Hematopoietic multipotent progenitor cell treated with erythropoietin and hydrocortisone succinate and interleukin-3 and kit ligand, for 17 days (in vitro differentiated cells): ENCODE results near the gene TMEM165.

ENCODE experiments used
- DNase-seq: peaks from one replicate; pipeline ENCODE4 v3.0.0-alpha.2; 2015; ENCODE audit warnings: low spot score

The TMEM165 gene

DNA sequence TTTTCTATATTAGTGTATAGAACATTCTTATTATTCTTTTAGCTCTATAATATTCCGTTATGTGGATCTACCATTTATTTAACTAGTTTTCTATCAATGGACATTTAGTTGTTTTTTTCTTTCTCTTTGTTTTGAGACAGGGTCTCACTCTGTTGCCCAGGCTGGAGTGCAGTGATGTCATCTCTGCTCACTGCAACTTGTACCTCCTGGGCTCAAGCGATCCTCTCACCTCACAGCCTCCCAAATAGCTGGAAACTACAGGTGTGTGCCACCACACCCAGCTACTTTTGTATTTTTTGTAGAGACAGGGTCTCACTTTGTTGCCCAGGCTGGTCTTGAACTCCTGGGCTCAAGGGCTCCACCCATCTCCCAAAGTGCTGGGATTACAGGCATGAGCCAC is 10.8 kb downstream of the TMEM165 start:
- DNase-seq = no peak

DNA sequence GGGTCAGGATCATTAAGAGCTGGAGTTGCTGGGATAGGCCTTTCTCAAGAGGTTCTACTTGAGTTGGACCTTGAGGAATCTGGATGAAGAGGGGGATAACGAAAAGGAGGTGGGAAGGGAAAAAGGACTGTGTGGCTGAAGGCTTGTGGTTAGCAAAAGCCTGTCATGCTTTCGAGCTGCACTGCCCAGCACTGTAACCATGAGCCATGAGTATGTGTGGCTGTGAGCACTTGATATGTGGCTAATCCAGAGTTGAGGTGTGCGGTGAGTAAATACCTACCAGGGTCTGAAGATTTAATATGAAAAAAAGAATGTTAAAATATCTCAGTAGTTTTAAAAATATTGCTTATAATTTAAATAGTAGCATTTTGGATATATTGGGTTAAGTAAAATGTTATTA is 11.4 kb downstream of the TMEM165 start:
- no peak for DNase-seq

DNA sequence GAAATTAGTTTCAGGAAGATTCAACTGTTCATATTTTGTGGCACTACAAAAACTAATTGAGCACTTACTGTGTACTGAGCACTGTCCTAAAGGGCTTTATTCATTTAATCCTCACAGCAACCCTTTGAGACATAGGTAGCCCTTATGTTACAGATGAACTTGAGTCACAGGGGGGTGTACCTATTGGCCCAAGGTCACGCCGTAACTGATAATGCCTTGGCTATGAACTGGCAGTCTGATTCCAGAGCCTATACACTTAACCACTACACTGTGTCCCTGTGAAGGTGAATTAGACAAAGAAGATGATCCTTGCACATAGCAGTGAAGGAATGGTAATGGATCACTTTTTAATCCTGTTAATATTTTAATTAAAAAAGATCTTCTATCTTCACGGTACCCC is 12.0 kb downstream of the TMEM165 start:
- no peak for DNase-seq

DNA sequence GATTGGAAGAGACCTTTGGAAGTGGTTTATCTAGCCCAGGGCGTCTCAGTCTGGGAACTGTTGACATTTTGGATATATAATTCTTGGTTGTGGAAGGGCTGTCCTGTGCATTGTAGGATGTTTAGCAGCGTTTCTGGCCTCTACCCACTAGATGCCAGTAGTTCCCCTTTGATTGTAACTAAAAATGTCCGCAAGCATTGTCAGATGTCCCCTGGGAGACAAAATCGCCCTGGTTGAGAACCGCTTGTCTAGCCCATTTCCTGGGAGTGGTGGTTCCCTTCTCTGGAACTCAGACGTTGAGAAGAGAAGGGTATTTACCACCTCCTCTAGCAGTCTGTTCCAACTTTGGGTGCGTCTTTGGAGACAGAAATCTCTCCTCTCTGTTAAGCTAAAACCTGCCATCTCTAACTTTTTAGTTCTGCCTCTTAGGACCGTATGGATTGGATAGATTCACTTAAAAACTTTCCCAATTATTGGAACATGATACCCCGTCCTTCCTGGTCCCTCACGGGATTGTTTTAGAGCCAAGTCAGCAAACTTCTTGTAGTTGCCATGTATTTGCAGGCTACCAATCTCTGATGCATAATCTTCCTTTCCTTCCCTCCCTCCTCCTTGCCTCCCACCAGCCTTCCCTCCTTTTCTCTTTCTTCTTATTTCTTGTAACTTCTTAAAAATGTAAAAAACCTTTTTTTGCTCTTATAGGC is 13.9 kb downstream of the TMEM165 start:
- no peak for DNase-seq

DNA sequence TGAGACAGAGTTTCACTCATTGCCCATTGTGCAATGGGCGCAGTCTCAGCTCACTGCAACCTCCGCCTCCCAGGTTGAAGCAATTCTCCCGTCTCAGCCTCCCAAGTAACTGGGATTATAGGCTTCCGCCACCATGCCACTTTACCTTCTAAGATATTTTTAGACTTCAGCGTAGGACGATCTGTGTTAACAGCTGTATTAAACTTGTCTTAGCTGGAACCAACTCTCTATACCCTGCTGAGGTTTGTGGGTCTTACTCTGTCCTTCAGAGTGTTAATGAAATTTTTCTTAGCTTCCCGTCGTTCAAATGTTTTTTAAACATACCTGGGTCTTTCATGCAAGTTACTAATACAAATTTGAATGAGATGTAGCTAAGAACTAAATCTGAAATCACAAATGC is 14.7 kb downstream of the TMEM165 start:
- DNase-seq = no peak

DNA sequence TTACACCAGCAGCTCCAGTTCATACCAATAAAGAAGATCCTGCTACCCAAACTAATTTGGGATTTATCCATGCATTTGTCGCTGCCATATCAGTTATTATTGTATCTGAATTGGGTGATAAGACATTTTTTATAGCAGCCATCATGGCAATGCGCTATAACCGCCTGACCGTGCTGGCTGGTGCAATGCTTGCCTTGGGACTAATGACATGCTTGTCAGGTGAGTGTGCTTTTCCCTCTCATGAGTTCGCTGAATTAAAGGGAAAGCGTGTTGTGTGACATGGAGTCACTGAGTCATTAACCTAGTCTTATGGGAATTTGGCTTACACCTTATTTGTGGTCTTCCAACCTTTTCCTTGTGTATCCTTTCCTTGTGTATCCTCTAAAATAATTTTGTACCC is 15.9 kb downstream of the TMEM165 start:
- no peak for DNase-seq

DNA sequence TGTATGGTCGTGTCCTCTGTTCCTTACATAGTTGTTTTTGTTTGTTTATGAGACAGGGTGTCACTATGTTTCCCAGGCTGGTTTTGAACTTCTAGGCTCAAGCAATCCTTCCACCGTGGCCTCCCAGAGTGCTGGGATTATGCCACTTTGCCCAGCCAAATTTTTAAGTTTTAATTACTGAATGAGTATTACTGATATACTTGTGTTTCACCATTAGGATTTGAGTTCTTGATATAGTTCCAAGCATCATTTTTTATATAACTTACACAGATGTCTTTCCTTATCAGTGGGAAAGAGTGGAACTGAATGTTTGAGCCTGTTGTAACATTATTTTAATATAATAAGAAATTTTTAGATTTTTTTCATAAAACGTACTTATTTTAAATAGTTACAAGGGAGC is 20.4 kb downstream of the TMEM165 start:
- no peak for DNase-seq

DNA sequence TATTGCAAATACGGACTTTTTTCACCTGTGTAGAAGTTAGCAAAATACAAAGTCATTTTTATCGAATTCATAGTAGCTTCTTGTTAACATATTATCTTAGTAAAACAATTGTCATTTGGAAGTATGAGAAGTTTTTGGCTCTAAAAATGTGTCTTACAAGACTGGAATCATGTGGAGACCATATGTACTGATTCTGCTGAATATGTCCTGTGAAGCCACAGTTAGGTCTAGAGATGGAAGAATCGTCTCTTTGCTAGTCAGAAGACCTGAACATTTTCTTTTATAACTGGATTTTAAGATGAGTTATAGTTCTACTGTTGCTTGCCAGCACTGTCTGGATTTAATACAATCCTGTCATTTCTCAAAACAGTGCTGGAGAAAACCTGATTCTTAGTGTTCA is 29.0 kb downstream of the TMEM165 start:
- DNase-seq = no peak

DNA sequence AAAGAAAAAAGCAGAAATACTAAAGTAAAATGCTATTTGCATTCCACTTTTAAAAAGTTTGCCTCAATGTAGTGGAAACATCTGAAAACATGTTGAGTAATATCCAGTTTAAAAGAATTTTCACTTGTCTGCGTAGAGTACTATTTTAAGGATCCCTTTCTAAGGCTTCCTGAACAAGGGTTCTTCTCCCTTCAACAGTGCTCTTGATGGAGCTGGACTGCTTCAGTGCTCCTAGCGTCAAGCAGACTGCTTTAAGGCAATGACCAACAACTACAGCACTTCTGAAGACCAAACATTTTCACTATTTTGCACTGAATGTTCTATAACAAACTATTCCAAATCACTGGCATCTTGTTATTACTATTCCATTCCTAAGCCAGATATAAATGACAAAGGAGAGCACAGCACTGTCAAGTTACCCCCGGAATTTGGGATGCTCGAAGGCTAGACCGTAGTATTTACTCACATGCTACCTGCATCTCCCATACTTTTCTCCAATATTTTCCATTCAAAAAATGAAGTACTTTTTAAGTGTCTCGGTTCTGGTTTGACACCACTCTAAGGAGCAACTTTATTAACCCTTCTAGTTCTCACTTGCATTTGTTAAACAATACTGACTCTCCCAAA is 36.1 kb downstream of the TMEM165 start:
- no peak for DNase-seq

DNA sequence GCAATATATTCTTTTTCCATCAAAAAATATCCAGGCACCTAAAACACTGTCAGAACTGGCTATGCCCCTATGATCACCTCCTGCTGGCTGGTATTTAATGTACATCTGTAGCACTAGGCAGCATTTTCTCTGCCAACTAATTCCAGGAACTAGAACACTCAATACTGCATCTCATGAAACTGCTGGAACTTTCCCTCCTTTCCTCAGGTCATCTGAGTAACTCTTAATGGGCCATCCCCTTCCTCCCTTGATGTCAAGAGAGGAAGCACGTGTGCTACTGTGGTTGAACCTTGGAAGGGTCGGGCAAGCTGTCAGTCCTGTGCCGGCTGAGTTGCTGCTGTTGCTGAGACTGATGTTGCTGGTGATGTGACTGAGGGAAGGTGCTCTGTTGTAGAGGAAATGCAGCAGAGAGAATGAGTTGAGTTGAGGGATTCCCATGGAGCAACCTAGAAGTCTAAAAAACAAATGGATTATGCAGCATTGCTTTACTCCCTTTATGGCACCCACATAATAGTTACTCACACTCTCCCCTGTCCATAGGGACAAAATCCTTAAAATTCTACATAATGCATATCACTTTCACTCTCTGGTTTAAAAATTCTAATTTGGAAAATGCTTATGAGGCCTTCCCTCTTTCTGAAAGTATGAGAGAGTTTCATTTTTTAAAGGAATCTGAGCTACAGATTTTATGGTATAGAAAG is 39.5 kb downstream of the TMEM165 start:
- no peak for DNase-seq

DNA sequence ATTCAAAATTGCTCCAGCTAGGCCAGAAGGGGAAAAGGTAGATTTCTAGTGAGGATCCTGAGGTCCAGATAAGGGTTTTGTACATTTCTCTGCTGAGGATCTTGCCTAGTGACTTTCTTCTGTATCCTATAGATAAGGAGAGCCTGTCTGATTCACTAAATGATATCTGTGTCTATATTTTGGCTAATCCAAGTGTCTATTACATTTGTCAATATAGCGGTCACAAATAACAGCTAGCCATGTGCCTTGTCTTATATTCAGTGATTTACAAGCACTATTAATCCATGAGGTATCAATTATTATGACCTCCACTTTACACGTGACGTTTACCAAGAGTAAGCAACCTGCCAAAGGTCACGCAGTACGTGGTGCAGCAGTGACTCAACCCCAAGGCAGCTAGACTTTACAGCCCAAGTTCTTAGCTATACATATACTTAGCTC is 41.6 kb downstream of the TMEM165 start:
- DNase-seq = no peak

DNA sequence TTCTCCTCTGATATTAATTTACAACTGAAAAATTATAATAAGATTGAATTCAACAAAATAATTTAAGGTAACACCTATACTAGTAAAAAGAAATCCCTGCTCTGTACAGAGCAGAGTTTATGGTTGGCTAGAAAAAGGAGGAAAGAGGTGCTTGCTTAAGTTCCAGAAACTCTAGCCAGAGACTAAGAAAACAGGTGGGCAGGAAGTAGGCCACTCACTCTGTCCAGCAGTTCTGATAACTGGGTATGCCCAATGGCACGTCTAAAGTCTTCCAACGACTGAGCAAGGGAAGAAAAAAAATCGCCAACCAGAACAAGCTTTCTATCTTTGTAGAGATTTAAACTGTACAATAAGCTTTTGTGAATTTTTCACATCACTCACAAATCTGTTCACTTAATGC is 42.1 kb downstream of the TMEM165 start:
- DNase-seq = no peak

DNA sequence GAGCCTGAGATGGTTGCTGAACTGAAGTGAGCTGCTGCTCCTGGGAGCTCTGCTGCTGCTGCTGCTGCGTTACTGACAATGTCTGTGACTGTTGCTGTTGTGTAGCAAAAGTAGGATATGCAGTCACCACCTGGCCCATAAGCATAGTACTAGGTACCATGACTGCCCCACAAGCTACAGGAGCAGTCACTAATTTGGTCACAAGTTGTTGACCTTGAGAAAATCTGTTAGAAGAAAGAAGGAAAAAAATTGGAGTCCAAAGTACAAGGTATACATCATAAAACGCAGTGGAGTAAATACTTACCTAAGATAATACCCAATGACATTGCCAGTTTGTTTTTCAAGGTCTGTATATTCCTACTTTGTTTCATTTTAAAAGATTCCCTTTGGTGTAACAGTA is 42.6 kb downstream of the TMEM165 start:
- DNase-seq = no peak

DNA sequence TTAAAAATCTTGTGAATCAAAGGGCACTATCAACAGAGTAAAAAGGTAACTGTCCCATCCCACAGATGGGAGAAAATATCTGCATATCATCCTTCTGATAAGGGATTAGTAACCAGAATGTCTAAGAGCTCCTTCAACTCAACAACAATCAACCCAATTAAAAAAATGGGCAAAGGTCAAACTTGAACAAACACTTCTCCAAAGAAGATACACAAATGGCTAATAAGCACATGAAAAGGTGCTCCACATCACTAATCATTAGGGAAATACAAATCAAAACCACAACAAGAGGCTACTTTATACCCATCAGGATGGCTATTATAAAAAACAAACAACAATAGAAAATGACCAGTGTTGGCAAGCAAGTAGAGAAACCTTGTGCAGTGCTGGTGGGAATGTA is 43.3 kb downstream of the TMEM165 start:
- no peak for DNase-seq

DNA sequence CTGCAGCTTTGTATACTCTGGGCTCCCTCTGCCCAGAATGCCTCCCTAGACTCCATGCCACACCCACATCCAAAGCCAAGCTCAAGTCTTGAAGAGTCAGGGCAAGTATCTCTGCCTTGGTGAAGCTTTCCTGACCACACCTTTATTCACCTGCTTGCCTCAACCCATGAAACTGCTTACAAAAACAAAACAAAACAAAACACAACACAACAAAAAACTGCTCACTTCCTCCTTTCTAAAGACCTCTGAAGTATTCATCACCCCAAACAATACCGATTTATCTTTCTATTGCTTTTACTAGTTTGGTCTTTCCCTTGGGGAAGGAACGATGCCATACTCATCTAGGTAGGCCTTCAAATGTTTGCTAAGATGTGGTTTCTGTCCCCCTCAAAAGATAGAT is 45.0 kb downstream of the TMEM165 start:
- no peak for DNase-seq

DNA sequence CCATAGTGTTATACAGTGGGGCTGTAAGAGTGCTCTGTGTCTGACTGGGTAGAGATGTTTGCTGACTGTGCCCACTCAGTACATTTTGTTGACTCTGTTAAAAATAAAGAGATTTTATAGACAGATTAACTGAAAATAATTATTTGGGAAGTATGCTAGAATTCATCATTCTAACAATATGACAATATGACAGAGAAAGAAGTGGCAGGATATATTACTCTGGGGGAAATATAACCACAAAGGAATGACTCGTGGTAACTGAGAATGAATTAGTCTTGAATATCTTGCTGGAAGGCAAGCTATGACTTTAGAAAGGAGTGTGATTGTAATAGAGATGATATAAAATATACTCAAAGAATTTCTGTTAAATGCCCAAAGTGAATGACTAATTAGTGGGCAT is 46.8 kb downstream of the TMEM165 start:
- DNase-seq = no peak

DNA sequence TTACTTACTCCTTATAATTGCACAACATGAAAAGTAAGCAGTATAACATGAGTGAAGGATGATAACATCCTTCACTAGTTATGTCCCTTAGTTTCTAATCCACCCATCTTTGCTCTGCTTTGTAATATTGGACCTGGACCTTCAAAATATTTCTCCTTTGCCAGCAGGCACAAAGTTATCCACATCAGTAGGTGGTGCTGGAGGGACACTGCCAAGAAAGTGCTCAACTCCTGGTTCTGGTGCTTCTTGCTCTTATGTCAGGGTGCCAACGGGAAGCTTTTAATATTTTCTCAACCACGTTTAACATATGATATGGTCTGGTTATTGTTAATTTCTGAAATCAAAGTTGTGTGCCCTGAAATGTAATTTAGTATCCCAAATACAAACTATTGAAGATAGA is 49.1 kb downstream of the TMEM165 start:
- peak; percentile 16 for DNase-seq

DNA sequence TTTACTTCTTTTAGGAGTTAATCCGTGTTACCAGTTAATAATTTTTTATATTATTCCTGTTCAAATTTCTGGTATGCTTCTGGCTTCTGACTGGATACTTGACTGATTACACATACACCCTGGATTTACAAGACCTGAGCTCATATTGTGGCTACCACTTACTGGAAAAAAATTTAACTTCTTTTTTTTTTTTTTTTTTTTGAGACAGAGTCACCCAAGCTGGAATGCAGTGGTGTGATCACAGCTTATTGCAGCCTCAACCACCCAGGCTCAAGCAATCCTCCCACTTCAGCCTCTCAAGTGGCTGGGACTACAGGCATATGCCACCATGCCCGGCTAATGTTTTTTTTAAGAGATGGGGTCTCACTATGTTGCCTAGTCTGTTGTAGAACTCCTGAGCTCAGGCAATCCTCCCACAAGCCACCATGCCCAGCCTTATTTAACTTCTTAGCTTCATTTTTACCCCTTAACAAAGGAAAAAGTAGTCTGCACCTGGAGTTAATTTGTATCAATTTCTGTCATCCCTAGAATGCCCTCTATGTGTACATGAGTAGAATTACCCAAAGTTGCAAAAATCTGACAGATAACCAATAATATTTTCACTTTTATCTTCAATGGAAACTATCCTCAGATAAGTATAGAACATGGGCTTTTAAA is 50.3 kb downstream of the TMEM165 start:
- no peak for DNase-seq

DNA sequence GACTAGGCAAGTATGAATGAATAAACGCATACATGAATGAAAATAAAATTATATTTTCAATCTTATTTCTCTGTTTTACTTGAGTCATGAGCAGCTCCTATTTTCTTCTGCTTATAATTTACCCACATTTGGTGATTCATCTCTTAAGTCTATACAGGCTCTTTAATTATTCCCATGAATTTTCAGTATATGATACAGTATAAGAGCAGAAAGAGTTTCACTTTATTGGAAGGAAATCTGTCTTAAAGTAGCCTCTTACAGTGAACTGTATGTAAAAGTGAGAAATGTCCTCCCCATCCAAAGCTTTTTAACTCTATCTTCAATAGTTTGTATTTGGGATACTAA is 50.8 kb downstream of the TMEM165 start:
- no peak for DNase-seq

DNA sequence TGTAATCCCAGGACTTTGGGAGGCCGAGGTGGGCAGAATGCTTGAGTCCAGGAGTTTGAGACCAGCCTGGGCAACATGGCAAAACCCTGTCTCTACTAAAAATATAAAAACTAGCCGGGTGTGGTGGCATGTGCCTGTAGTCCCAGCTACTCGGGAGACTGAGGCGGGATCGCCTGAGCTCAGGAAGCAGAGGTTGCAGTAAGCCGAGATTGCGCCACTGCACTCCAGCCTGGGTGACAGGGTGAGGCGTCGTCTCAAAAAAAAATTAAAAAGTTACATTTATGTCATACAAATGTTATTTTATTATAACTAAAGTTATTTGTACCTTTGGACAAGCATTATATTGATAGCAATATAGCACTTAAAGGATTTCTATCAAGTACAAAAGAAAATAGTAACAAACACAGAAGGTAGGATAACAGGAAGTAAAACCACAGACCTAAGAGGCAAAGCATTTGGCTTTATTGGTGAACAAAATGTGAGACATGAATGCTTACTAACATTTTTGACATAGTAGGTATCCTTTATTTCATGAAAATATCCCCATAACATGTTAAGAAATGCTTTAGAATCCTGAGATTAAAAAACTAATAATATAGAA is 51.5 kb downstream of the TMEM165 start:
- no peak for DNase-seq

DNA sequence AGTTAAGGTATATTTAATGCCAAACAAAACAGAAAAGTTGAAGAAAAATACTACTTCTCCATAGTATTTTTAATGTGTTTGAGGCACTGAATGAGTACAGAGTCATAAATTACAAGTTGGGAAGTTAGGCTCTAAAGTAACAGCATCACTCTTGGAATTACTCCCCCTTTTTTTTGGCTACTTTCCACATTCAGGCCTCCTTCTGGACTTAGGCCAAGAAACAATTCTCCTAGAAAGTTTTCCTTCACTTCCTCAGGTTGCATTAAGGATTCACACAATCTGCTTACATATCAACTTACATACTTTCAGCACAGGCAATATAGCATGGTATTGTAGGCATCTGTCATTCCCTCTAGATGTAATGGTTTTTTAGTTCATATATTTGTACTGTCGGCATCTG is 52.1 kb downstream of the TMEM165 start:
- no peak for DNase-seq

DNA sequence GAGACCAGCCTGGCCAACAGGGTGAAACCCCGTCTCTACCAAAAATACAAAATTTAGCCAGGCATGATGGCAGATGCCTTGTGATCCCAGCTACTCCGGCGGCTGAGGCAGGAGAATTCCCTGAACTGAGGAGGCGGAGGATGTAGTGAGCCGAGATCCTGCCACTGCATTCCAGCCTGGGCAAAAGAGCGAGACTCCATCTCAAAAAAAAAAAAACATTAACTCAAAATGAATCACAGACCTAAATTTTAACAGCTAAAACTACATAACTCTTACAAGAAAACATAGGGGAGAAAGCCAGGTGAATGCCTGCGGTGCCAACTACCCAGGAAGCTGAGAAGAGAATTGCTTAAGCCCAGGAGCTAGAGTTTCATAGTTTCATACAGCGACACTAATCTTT is 54.8 kb downstream of the TMEM165 start:
- no peak for DNase-seq

DNA sequence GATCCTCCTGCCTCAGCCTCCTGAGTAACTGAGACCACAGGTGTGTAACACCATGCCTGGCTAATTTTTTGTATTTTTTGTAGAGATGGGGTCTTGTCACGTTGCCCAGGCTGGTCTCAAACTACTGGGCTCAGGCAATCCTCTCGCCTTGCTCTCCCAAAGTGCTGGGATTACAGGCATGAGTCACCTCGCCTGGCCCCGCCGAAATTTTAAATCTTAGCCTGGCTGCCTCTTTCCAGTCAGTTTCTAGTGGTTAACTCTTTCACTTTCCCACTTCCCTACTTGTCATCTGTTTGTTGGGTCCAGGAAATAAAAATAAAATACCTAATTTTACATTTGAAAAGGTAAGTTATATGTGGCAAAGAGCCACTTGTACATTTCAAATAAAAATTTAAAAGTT is 62.4 kb downstream of the TMEM165 start:
- no peak for DNase-seq
